GM21381 (cell line): Measurements from ENCODE around the gene HEXIM2.

Source experiments
- ATAC-seq: cut with Tn5 transposase; IDR thresholded peaks from one replicate; pipeline ENCODE4 v1.9.1; 2021; ENCODE audit warnings: mild to moderate bottlenecking, moderate library complexity; ENCODE audit not compliant: unreplicated experiment

Gene HEXIM2

DNA sequence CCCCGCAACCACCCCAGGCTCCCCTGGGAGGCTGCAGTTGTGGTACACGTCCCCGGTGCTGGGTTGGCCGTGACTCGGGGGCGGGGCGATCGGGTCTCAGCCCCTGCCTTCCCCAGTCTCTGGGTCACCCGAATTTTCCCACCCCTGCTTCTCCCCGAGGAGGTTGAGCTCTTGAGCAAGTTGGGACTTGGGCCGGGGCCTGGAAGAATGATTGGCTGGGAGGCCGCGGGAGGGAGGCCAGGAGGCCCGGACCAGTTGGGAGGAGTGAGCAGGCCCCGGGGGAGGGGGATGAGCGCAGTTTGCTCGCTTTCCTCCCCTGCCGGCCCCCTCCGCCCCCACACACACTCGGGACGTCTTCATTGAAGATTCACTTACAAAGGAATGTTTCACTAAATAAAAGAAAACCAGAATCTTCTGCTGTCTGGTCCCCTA is 17.9 kb upstream of the HEXIM2 start:
- no peak for ATAC-seq

DNA sequence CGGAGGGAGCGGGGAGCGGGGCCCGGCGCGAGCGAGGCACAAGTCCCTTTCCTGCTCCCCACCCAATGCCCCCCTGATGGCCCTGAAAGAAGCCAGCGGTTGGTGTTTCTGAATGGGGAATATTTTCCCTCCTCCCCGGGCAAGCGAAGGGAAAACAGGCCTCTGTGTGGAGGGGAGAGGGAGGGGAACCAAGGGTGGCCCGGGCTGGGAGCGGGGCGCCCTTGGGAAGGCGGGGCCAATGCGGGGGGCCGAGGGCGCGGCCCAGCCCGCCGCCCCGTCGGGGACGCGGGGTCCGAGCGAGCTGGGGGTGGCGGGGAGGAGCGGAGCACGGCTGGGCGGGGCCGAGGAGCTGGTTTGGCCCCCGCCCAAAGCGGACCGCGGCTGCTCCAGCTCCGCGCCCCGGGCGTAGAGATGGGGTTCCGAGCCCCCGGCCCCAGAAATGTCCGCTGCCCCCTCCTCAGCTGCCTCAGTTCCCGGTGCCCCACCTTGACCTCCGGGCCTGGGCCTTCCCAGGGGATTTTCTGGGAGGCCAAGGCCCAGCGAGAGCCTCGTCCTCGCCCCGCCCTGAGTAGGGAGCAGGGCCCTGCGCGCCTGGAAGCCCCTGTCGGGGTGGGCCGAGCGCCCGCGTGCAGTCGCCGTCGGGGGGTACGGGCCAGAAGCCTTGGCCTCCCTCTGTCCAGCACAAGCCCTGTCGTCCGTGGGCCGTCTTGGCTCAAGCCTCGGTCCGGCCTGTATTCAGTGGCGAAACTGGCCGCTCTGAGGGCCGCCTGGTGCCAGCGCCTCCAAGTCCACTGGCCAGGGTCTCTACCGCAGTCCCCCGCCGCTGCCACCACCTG is 17.3 kb upstream of the HEXIM2 start:
- ATAC-seq, result no peak

DNA sequence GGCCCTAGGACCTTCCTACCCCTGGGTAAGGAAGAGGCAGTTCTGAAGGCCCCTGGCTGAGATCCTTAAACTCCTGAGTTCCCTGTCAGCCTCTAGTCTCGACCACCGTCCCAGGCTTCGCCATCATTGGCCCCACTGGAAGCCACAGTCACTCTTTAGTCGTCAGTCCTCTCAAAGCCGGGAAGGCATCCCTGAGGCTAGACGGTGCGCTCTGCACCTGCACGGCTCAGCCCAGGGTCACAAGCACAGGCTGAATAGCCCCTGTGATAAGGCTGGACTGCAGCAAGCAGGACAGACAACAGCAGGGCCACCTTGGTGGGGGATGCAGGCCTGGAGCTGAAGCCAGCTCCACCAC is 16.7 kb upstream of the HEXIM2 start:
- no peak for ATAC-seq

DNA sequence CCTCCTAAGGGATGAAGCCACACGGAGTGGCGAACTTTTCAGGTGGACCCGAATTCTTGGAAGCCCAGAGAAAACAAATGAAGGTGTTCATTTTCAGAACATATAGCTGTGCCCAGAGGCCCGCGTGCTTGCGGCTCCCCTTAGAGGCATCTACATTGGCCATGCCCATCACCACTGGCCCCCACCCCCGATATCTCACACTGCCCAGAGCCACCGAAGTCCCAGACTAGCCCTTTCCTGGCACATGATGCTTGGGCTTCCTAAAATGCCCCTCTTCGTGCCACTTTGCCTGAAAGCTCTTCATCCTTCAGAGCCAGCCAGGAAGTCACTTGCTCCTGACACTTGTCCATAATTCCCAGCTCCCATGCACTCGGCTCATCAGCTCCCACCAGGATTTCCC is 15.5 kb upstream of the HEXIM2 start:
- ATAC-seq, result no peak

DNA sequence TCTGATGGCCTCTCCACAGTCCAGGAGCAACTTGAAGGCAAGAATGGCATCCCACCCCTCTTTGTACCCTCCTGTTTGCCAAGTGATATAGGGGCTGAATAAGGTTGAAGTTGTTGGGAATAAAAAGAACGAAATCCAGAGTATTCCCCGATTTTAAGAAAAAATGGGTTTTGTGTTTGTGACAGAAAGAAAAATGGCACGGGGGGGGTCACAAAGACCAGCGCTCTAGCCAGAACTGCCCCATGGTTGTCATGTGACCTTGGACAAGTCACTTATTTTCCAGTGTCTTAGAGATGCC is 15.1 kb upstream of the HEXIM2 start:
- no peak for ATAC-seq

DNA sequence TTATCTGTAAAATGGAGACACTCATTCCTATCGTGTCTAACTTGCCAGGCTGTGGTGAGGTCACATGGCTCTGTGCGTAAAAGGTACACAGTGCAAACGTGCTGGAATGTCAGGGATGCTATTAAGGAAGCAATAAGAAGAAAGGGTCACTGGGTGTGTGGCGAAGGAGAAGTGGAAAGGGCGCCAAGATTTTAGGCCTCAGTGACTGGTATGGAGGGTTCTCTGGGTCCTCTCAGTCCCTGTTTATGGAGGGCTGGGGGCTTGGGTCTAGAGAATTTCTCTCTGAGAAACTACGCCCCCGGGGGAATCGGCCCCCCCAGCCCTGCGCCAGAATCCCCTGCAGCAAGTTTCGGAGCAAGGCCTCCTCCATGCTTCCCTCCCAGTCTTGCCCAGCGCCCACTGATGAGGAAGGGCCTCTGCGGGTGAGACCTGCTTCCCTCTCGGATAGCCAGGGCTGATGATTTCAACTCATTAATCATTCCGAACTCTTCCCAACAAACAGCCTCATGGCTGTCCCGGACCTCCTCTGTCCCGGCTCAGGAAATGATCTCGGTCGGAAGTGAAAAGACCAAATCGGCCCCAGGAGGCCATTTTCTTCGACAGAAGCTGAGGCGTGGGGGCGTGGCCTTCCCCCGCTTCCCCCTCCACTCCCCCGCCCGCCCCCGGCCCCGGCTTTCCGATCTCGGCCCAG is 14.6 kb upstream of the HEXIM2 start:
- ATAC-seq, result no peak

DNA sequence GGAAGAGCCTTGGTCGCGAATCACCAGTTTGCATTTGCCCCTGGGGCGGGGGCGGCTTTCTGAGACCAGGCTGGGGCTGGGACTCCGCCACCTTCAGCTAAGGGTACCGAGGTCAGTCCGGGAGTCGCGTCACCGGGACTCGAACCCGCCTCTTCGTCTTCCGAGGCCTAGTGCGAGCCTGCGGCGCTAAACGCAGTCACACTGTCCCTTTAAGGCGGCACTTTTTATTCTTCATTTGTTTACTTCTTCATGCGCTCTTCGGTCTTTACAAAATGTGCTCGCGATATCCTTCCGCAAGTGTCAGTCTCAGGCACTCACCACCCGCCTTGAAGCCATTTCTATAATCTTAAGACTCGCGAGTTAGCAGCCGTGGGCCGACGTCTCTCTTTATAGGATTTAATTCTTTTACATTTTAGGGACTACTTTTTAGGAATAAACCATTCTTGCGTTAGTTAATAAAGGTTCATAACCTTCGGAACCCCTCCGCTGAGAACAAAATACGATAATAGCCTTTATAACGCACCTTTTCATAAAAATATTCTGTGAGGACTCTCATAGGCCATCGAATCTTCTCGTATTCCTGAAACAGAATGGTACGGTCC is 14.0 kb upstream of the HEXIM2 start:
- ATAC-seq, result no peak

DNA sequence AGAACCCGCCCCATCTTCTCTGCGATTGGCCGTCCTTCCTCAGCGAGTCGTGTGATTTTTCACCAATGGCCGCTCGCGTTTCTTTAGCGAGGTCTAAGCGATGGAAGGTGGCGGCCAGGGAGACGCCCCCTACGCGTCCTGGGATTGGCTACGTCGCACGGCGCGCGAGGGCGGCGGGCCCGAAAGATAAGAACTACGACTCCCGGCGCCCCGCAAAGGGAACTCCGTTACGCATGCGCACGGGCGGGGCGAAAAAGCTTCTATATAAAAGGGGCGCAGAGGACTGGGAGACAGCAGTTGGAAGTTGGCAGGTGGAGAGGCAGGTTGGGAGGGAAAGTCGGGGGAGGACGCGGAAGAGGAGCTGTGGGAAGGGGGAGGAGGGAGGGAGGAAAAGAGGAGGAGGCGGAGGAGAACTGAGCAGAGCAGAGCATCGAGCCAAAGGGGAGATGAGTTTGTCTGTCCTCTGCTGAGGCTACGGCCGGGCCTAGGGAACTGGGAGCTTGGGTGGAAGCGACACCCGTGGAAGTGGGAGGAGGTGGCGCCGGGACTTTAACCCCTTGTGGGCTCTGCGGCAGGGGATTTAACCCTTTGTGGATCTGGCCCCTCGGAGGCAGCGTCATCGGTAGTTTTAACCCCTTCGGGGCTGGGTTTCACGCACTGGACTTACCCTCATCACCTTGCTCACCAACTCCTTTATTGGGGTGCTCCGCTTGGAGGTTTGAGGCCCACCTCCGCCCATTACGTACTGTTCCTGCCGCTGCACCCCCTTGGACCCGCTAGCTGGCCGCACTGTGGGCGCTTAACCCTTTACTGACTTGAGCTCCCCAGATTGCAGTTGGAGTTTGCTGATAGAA is 13.3 kb upstream of the HEXIM2 start, which contains the start of gene HEXIM1:
TSS of gene HEXIM1 (plus strand) at position 293 of the 854 bp plus-strand sequence. CDS start 716 bp downstream, outside the sequence.
- peak; percentile 64 for ATAC-seq

DNA sequence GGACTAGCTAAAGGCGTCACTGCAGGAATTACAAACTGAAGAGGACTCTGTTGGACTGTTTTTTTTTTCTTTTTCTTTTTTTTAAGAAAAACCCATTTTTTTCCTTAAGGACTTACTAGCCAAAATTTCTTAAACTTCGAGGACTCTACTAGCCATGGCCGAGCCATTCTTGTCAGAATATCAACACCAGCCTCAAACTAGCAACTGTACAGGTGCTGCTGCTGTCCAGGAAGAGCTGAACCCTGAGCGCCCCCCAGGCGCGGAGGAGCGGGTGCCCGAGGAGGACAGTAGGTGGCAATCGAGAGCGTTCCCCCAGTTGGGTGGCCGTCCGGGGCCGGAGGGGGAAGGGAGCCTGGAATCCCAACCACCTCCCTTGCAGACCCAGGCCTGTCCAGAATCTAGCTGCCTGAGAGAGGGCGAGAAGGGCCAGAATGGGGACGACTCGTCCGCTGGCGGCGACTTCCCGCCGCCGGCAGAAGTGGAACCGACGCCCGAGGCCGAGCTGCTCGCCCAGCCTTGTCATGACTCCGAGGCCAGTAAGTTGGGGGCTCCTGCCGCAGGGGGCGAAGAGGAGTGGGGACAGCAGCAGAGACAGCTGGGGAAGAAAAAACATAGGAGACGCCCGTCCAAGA is 12.5 kb upstream of the HEXIM2 start:
- peak; percentile 23 for ATAC-seq

DNA sequence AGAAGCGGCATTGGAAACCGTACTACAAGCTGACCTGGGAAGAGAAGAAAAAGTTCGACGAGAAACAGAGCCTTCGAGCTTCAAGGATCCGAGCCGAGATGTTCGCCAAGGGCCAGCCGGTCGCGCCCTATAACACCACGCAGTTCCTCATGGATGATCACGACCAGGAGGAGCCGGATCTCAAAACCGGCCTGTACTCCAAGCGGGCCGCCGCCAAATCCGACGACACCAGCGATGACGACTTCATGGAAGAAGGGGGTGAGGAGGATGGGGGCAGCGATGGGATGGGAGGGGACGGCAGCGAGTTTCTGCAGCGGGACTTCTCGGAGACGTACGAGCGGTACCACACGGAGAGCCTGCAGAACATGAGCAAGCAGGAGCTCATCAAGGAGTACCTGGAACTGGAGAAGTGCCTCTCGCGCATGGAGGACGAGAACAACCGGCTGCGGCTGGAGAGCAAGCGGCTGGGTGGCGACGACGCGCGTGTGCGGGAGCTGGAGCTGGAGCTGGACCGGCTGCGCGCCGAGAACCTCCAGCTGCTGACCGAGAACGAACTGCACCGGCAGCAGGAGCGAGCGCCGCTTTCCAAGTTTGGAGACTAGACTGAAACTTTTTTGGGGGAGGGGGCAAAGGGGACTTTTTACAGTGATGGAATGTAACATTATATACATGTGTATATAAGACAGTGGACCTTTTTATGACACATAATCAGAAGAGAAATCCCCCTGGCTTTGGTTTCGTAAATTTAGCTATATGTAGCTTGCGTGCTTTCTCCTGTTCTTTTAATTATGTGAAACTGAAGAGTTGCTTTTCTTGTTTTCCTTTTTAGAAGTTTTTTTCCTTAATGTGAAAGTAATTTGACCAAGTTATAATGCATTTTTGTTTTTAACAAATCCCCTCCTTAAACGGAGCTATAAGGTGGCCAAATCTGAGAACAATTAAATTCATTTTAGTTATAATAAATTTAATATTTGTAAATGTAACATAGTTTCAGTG is 11.7 kb upstream of the HEXIM2 start:
- peak; percentile 0 for ATAC-seq

DNA sequence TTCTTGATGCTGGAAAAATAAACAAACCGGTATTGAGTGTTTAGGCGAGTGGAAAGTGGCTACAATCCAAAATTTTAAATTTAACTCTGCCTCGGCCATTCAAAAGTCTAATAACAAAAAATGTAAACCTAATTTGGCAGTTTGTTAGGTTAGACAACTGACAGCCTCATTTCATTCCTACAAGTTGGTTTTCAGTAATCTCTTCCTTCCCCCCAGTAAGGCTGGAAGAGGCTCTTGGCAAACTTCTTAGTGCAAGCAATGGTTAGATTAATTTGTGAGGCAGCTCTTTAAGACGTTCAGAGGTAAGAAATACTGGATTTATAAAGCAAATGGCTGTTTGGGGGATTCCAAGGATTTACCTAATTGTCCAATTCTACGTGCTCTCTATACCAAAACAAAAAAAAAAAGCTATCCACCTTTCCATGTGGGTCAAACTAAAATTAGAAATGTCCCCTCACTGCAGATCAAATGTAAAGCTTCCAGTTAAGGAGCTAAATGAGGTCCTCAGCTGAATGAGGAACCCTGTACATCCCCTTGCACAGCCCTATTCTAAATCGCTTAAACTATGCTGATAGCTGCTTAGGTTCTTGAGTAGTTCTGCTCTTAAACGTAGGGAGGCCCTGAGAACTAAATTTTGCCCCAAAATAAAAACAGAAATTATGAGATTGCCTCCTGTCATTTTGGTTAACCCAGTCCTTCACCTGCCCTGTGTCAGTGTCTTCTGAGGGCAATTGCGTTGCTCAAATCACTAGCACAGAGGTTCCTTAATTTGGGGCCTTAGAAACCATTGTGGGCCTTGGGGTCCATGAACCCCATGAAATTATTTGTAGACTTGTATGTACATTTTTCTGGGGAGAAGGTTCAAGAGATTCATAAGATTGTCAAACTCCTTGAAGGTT is 10.5 kb upstream of the HEXIM2 start:
- no peak for ATAC-seq

DNA sequence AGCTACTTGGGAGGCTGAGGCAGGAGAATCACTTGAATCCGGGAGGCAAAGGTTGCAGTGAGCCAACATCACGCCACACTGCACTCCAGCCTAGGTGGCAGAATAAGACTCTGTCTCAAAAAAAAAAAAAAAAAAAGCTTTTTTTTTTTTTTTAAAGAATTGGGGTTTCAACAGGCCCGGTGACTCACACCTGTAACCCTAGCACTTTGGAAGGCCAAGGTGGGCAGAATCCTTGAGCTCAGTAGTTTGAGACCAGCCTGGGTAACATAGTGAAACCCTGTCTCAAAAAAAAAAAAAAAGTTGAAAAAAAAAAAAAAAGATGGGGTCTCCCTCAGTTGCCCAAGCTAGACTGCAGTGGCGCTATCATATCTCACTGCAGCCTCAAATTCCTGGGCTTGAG is 6.6 kb upstream of the HEXIM2 start:
- ATAC-seq, result no peak

DNA sequence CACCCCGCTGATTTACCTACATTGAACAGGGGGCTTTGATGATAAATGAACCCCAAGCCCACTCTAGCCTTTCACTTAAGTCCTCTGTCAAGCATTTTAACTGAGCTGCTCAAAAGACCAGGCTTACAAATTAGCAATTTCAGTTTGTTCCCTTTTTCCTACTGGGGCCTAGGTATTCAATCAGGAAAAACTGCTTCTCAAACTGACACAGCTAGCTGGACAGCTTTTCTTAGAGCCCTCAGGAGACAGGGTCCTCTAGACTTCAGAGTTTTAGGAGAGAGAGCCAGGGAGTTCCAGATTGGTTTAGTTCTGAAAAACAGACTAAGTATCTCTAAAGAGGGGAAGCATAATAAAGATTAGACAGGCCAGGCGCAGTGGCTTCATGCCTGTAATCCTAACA is 6.2 kb upstream of the HEXIM2 start:
- no peak for ATAC-seq

DNA sequence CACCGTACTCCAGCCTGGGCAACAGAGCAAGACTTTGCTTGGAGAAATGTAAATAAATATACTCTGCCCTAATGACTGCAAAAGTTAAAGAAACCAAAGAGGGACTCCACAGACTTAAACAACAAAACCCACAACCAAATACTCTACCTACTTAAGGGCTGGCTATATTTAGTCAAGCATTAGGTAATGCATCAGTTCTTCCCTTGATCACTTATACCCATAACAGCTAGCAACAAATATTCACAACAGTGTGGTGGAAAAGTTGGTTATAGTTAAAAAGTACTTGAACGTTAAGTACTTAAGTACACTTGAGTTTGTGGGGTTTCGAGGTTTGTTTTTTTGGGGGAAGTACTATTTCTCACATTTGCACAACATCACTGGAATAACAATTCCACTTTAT is 5.4 kb upstream of the HEXIM2 start:
- no peak for ATAC-seq

DNA sequence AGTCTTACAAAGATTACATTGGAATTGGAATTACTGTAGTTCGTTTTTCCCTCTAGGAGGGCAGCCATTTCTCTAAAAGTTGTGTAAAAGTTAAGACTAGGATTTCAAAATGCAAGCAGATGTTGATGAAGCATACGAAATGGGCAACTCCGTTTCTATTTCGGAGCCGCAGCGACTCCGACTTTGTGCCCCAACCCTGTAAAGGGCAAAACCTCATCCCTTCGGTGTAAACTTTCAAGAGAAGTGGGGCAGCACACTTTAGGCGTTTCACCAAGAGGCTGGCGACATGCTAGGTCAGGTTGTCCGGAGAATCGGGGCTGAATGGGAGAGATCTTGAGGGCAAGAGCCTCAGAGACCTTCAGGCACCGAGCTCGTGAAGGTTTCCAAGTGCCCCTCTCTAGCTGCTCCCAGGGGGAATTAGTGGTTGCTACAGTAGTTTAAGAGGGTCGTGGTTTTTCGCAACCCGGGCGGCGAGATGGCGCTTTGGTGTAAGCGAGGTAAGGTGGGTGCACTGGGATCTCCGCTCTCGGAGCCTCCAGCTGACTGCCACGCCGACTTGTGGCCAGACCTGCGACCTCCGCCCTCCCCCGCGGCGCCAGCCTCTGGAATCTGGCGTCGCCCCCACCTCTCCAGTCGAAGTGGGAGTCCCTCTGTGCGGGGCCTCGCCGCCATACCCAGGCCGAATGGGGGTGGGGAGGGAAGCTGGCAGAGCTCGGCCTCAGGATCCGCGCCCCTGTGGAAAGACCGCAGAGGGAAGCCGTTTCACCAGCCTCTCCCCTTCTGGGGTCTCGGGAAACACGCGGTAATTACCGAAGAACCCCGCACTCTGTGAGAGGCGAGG is 1.0 kb upstream of the HEXIM2 start:
- peak; percentile 16 for ATAC-seq

DNA sequence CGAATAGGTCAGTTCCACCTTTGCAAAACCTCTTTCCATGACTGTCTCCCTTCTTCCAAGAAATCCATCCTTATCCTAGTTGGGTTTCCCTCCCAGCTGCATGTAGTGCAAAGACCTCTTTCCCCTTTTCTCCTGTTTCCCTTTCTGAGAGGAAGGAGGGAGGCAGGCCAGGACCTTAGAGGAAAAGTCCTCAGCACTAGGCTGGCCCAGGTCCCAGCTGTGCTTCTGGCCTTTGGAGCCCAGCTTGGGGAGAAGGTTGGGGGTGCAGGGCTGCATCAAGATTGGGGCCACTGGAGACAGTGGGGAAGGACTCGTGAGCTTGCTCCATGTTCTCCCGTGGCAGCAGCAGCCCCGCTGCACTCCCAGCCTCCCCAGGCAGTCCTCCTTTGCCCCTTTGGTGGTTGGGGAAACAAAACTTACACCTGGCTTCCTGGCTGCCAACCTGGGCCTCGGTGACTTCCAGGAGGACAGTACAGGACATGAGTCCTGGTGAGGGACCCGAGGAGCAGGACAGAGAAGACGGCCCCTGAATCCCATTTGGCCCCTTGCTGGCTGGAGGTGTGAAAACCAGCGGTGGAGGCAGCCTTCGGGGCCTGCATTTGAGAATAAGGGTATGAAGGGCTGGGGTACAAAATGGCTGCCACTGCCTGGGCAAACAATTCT is 481 bp downstream of the HEXIM2 start:
- ATAC-seq, result no peak

DNA sequence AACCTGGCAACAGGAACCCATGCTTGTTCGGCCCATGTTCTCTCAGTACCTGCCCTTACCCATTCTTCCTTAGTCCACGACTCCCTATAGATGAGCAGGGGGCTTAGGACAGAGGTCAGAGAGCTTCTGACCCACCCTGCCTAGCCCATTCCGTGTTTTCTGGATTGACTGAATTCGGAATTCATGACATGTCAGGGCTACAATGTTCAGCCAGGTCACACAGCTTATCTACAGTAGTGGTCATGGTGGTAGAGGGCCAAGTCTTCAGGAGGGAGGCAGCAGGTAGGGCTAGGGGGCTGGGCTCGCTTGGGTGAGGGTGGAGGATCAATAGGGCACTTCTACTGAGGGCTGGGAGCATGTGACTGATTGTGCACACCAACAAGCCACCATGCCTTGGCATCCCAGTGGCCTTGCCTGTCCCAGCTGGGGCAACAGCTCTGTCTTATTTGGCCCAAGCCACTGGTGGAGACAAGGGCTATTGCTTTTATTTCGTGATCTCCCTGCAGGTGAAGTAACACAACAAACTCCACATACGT is 3.1 kb downstream of the HEXIM2 start:
- ATAC-seq, result no peak
